ENCODE measurements around the gene PCBP2. TPM values are rescaled to one million over a fixed set of nuclear protein-coding genes. Genes with fewer than 3 reads are reported as not detected.

Gene PCBP2
- total and polyA plus RNA-seq, 7 donors = 333 to 661 (median 403) TPM

DNA sequence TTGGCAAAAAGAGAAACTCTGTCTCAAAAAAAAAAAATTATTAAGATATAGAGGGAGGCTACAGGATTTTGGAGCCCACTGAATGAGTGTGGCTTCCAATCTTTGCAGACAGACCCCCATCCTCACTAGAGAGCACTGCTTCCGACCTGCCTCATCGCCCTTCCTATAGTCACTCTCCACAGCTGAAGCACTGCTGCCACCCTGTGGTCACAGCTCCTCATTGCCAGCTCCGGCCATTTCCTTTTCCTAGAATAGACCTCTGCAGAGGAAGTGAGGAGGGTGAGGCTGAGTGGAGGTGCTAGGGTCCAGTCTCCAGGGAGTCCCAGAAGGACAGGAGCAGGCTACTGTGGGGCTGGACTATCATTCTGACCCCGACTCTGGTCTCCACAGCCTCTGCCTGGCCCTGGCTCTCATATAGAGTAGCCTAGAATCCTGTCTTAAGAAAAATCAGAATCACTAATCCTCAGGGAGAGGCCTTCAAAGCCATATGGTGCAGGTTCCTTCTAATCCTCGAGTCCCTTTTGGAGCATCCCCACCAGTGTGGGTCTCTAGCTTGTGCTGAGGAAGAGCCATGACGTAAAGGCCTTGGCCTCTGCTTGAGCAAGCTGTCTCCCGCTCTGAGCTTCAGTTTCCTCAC, 56.8 kb downstream of the PCBP2 start:
- peak overlapping the region; percentile 8 to 44 (median 34) for H3K27ac ChIP-seq
- peak; percentile 88 for DNase-seq
- H3K27me3 ChIP-seq = no peaks in the 10 kb centered on the region
- H3K4me3 ChIP-seq = no peak overlapping the region
- peaks cover 0 to 7% (median 6%) of the 10 kb centered on the region in 4 donors for H3K4me1 ChIP-seq
- intact Hi-C loops (cut with DNase I) = loop anchor here (2.0 kb wide), 2 partner anchors 58 to 156 kb away; no protein-coding TSS in a partner anchor
- H3K9me3 ChIP-seq = no peaks in the 10 kb centered on the region
- 30 to 35% methylated on average over 7 of the region's 7 CpGs for WGBS, 2 donors
- TF ChIP-seq POLR2A (IDR thresholded peaks at IDR 0.05) (no peak), EP300 (IDR thresholded peaks at IDR 0.05) (no peak), POLR2AphosphoS5 (IDR thresholded peaks at IDR 0.05) (peak in 2 of 4 donors; percentile 35 to 49)
- TF ChIP-seq, protein P1, sequence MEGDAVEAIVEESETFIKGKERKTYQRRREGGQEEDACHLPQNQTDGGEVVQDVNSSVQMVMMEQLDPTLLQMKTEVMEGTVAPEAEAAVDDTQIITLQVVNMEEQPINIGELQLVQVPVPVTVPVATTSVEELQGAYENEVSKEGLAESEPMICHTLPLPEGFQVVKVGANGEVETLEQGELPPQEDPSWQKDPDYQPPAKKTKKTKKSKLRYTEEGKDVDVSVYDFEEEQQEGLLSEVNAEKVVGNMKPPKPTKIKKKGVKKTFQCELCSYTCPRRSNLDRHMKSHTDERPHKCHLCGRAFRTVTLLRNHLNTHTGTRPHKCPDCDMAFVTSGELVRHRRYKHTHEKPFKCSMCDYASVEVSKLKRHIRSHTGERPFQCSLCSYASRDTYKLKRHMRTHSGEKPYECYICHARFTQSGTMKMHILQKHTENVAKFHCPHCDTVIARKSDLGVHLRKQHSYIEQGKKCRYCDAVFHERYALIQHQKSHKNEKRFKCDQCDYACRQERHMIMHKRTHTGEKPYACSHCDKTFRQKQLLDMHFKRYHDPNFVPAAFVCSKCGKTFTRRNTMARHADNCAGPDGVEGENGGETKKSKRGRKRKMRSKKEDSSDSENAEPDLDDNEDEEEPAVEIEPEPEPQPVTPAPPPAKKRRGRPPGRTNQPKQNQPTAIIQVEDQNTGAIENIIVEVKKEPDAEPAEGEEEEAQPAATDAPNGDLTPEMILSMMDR (IDR thresholded peaks at IDR 0.05) = peak; percentile 81 to 89 (median 87)
- peaks cover 4 to 79% (median 33%) of the 10 kb centered on the region in 4 donors for H3K36me3 ChIP-seq

DNA sequence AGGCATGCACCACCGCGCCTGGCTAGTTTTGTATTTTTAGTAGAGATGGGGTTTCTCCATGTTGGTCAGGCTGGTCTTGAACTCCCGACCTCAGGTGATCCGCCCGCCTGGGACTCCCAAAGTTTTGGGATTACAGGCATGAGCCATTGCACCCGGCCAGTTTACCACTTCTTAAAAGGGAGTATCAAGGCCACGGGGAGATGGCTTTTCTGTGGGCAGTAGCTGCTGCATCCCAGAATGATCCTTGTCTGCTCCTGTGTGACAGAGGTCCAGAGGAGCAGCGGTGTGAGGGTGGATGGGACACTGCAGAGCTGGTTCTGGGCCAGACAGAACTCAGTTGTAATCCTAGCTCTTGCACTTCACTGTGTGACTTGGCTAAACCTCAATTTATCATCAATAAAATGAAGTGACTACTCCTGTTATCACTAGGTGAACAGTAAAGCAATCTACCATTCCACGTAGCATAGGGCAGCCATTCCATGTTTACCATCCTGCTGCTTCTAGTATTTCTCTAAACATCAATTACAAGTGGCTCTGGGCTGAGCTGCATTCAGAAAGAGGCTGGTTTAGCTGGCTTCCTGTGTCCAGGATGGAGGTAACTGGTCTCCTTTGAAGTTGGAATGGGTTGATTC, 58.4 kb downstream of the PCBP2 start:
- 71 to 90% methylated on average over 9 of the region's 9 CpGs for WGBS, 2 donors
- H3K9me3 ChIP-seq = no peaks in the 10 kb centered on the region
- TF ChIP-seq POLR2A (IDR thresholded peaks at IDR 0.05) = no peak
- no peak for TF ChIP-seq POLR2AphosphoS5 (IDR thresholded peaks at IDR 0.05)
- TF ChIP-seq EP300 (IDR thresholded peaks at IDR 0.05) = no peak
- TF ChIP-seq, protein P1 (IDR thresholded peaks at IDR 0.05) = no peak
- H3K27me3 ChIP-seq = no peaks in the 10 kb centered on the region
- peak; percentile 61 for DNase-seq
- no peak overlapping the region for H3K27ac ChIP-seq
- peaks cover 4 to 81% (median 41%) of the 10 kb centered on the region in 4 donors for H3K36me3 ChIP-seq
- intact Hi-C loops (cut with DNase I) = no loop called here
- no peak overlapping the region for H3K4me3 ChIP-seq
- H3K4me1 ChIP-seq = peaks cover 0 to 7% (median 6%) of the 10 kb centered on the region in 4 donors

DNA sequence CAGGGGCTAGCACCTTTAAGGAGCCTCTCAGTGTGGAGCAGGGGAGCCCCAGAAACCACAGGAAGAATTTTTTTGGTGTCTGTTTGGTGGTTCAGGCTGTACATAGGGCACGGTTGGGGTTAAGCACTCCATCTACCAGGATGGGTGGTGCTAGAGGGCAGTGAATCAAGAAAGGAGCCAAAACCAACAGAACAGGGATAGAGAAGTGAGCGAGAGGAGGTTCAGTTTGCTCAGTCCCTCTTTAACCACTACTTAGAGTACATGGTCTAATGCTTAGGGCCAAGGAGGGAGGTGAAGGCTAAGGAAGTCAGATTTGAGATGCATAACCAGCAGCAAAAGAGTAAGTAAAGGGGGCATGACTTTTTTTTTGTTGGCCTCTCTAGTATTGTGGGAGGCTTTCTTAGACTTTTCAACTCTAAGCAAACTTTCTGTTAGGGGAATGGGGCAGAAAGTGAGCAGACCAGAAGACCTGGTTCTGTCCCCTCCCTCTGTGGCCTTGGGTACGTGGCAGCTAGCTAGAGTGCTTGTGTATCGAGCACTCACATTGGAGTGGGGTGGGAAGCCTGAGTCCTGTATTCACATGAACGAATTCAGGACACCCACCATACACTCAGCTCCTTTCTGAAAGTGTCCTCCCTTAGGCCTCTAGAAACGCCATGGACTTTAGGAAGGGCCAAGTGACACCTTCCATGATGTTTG, 62.0 kb downstream of the PCBP2 start:
- H3K9me3 ChIP-seq = no peaks in the 10 kb centered on the region
- DNase-seq = peak; percentile 20
- no peaks in the 10 kb centered on the region for H3K27me3 ChIP-seq
- intact Hi-C loops (cut with DNase I) = no loop called here
- H3K4me3 ChIP-seq = no peak overlapping the region
- H3K36me3 ChIP-seq = peaks cover 13 to 93% (median 54%) of the 10 kb centered on the region in 4 donors
- H3K4me1 ChIP-seq = peaks cover 0 to under 1% (median 0%) of the 10 kb centered on the region in 4 donors
- 89% methylated on average over 6 of the region's 6 CpGs for WGBS, 2 donors
- no peak for TF ChIP-seq EP300 (IDR thresholded peaks at IDR 0.05)
- H3K27ac ChIP-seq = no peak overlapping the region

DNA sequence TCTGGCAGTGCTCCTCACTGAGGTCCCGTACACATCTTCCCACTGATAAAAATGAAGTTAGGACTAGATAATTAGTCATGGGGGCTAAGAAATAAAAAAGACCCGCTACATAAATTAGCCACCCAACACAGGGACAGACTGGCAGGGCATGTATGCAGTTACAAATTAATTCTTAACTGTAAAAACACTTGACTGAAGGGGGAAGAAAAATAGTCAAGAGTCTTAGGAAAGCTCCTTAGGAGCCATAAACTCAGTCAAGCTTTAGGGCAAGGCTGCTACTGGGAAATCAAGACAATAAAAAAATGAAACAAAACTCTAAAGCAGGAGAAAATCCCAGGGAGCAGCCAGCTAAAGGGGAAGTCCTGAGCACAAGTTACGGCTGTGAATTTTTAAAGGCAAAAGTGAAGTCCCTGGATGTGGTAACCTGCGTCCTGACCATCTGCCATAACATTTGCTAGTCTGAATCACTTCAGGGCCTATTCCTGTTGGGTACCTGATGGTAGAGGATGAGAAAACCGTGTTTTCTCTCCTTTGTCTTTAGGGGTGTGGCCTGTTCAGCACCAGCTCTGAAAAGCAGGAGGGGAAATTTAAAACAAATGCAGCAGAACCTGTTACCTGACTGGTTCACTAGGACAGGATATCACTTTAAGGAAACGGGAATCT, 62.9 kb downstream of the PCBP2 start:
- peaks cover 13 to 98% (median 58%) of the 10 kb centered on the region in 4 donors for H3K36me3 ChIP-seq
- H3K27me3 ChIP-seq = no peaks in the 10 kb centered on the region
- DNase-seq = no peak
- no peaks in the 10 kb centered on the region for H3K9me3 ChIP-seq
- no peaks in the 10 kb centered on the region for H3K4me1 ChIP-seq
- H3K27ac ChIP-seq = no peak overlapping the region
- no peak overlapping the region for H3K4me3 ChIP-seq
- 78 to 86% methylated on average over 6 of the region's 6 CpGs for WGBS, 2 donors
- TF ChIP-seq POLR2A (IDR thresholded peaks at IDR 0.05) = no peak
- TF ChIP-seq, protein P1 (IDR thresholded peaks at IDR 0.05) = no peak
- no peak for TF ChIP-seq POLR2AphosphoS5 (IDR thresholded peaks at IDR 0.05)
- no peak for TF ChIP-seq EP300 (IDR thresholded peaks at IDR 0.05)
- intact Hi-C loops (cut with DNase I) = no loop called here
